ENCODE results near the gene NOX3.

DNA sequence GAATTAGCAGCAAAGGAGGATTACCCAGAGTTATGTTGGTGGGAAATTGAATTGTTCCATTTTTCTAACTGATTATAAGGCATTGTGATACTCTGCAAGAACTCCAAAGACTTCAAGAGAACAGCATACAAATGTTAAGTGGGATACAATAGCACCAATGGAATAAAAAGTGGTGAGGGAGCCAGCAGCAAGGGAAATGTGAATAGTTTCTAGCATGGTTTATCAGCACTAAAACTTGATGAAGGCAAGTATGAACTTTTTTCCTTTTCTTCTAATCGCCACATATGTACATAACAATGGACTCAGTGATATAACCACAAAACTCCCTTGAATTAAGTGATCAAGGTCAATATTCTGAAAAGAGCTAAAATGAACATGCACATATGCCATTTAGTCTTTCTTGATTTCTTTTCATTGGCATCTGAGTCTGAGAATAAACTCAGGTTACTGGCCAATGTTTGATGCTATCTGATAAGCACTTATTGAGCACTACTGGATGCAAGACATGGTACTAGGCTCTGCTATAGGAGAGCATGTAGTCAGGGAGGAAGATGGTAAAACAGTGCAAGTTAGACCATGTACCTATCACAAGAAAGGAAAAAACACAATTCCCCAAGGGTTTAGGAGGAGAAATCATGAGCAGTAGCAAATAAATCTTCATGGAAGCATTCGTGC is 36.6 kb upstream of the NOX3 start:
- no peak for TF ChIP-seq EZH2 (IDR thresholded peaks at IDR 0.05; ENCODE audit: insufficient read depth, poor library complexity, severe bottlenecking)
- TF ChIP-seq EZH2phosphoT487 (IDR thresholded peaks at IDR 0.05; ENCODE audit: insufficient read depth, low read depth): no peak

Measured in GM23248 (cell line).